Transverse colon (tissue), 4 donors: ENCODE results near the gene RAB36. TPM values are rescaled to one million over a fixed set of nuclear protein-coding genes. Genes with fewer than 3 reads are reported as not detected.
"Not testable (repeated sequence)": the region's sequence is repeated elsewhere in the genome, so short reads cannot be mapped to it uniquely, and the experiment has no call there.

ENCODE experiments used
- DNase-seq: peaks from one replicate; pipeline ENCODE4 v3.0.0-alpha.2; 2019
- H3K27ac ChIP-seq, 4 donors: fragments of 200-600 bp; sonication (generic); 2 replicates each; pipeline ENCODE4 v1.5.1; 2016 to 2018; ENCODE audit warnings: inconsistent platforms in 4 of 4
- H3K27me3 ChIP-seq: fragments of 200-600 bp; sonication (generic); 2 replicates; pipeline ENCODE4 v1.5.1; 2017; ENCODE audit warnings: inconsistent platforms
- H3K36me3 ChIP-seq, 4 donors: fragments of 200-600 bp; sonication (generic); 2 replicates each; pipeline ENCODE4 v1.5.1; 2017 to 2019; ENCODE audit warnings: inconsistent platforms in 4 of 4
- H3K4me1 ChIP-seq, 4 donors: fragments of 200-600 bp; sonication (generic); 2 replicates each; pipeline ENCODE4 v1.5.1; 2017 to 2020; ENCODE audit warnings: inconsistent platforms in 4 of 4
- H3K4me3 ChIP-seq, 4 donors: fragments of 200-600 bp; sonication (generic); 1 replicate in 1 of 4; 2 replicates in 3 of 4; pipeline versions ENCODE4 v1.5.1 to v1.6.1; 2017 to 2019; ENCODE audit warnings: inconsistent platforms in 4 of 4
- H3K9me3 ChIP-seq, 2 donors: fragments of 200-600 bp; sonication (generic); 2 replicates each; pipeline ENCODE4 v1.5.1; 2017 to 2019; ENCODE audit warnings: inconsistent platforms in 2 of 2
- EP300 ChIP-seq: sonication (generic); formaldehyde crosslinking; IDR thresholded peaks from one replicate; pipeline ENCODE4 v1.6.1; 2017; ENCODE audit warnings: antibody characterized with exemption, low read depth
- POLR2A ChIP-seq: fragments of 450-650 bp; IDR thresholded peaks from one replicate; pipeline ENCODE4 v1.6.1; 2016; ENCODE audit warnings: antibody characterized with exemption, mild to moderate bottlenecking, moderate library complexity
- POLR2AphosphoS5 ChIP-seq, 3 donors: sonication (generic); formaldehyde crosslinking; IDR thresholded peaks; one replicate each; pipeline ENCODE4 v1.6.1; 2016; ENCODE audit warnings: antibody characterized with exemption in 3 of 3
- WGBS, 2 donors: methylation state at CpG; one replicate each; pipeline ENCODE4 v1.1.5; 2018; ENCODE audit warnings: low coverage in 1 of 2; 5-methylcytosine and 5-hydroxymethylcytosine counted together
- in situ Hi-C, 4 donors: fragments of 200-750 bp; cut with MboI; loops; one replicate each; pipeline versions ENCODE4 v1.15.0 to v1.15.1; 2017; ENCODE audit warnings: low sequenced_read_pairs in 3 of 4, low pct_ligation_motif_present in 1 of 4, low pct_unique_long_range_greater_than_20kb in 1 of 4
- intact Hi-C: fragments of 100-400 bp; cut with DNase I; formaldehyde crosslinking; loops from one replicate; pipeline ENCODE4 v1.15.1; 2023; ENCODE audit warnings: low total_unique reads
- total RNA-seq, 4 donors: library from RNA; depleted of rRNA; stranded (reverse); fragments of >200 nt; gene quantifications; one replicate each; pipeline ENCODE4 v1.1.0, GENCODE V29; 2016
- TF ChIP-seq, protein P1 (sequence below), 5 experiments: fragments of 200-600 bp in 3 of 5; fragments of 450-650 bp in 2 of 5; sonication (generic) in 3 of 5; IDR thresholded peaks; 1 replicate in 2 of 5; 2 replicates in 3 of 5; pipeline ENCODE4 v1.5.1; 2016 to 2017; ENCODE audit warnings: antibody characterized with exemption in 5 of 5, inconsistent platforms in 3 of 5, mild to moderate bottlenecking in 2 of 5, moderate library complexity in 1 of 5

RAB36 gene
- total RNA-seq, 4 donors from 2014 or later: 0.37 to 1.1 (median 0.82) TPM; not detected in 1

DNA sequence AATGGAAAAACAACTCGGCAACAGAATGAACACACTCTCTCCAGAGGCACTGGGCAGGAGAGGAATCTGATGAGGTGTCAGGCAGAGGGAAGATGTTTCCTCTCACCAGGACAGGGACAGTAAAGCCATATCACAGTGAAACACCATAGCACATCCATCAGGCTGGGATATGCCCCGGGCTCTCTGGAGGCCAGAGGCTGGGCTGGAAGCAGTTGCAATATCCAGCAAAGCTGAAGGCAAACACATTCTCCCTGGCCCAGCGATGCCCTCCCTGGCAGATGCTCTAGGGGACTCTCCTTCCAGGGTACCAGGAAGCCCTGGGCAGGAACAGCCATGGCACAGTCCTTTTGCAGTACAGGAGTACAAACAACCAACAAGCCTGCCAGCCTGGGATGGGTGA, 14.6 kb upstream of the RAB36 start:
- Histone ChIP-seq H3K27me3 (no peaks in the 10 kb centered on the region), H3K4me3 (no peak overlapping the region), H3K36me3 (no peaks in the 10 kb centered on the region), H3K9me3 (no peaks in the 10 kb centered on the region), H3K27ac (no peak overlapping the region), H3K4me1 (peaks cover 0 to 3% (median 0%) of the 10 kb centered on the region in 4 donors)
- WGBS, 2 donors: 50 to 57% methylated on average over 1 to 3 of the region's 3 CpGs
- in situ Hi-C loops (no loop called here), intact Hi-C loops (no loop called here)
- no peak for TF ChIP-seq POLR2AphosphoS5 (IDR thresholded peaks at IDR 0.05)
- no peak for TF ChIP-seq EP300
- TF ChIP-seq, protein P1, sequence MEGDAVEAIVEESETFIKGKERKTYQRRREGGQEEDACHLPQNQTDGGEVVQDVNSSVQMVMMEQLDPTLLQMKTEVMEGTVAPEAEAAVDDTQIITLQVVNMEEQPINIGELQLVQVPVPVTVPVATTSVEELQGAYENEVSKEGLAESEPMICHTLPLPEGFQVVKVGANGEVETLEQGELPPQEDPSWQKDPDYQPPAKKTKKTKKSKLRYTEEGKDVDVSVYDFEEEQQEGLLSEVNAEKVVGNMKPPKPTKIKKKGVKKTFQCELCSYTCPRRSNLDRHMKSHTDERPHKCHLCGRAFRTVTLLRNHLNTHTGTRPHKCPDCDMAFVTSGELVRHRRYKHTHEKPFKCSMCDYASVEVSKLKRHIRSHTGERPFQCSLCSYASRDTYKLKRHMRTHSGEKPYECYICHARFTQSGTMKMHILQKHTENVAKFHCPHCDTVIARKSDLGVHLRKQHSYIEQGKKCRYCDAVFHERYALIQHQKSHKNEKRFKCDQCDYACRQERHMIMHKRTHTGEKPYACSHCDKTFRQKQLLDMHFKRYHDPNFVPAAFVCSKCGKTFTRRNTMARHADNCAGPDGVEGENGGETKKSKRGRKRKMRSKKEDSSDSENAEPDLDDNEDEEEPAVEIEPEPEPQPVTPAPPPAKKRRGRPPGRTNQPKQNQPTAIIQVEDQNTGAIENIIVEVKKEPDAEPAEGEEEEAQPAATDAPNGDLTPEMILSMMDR (IDR thresholded peaks at IDR 0.05): no peak
- TF ChIP-seq POLR2A: no peak
- DNase-seq: no peak

DNA sequence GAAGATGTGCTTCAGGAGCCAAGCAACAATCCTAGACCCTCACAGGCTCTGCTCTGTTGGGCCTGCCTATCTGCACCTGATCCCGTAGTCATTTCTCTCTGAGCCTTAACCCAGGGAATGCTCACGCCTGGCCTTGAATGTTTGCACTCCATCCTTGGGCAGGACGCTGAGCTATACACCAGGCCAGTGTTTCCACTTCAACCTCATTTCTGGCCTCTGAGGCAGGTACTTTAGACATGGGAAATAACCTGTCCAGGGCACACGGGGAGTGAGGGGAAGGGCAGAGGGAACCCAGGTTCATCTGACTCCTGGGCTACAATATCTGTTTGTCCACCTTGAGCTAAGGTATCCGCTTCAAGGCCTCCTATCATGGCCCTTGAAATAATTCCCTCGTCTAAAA, 13.3 kb upstream of the RAB36 start:
- no peaks in the 10 kb centered on the region for H3K27me3 ChIP-seq
- no peaks in the 10 kb centered on the region for H3K36me3 ChIP-seq
- 83% methylated on average over 6 of the region's 6 CpGs; no CpG with 5 or more reads in 1 of the 2 donors for WGBS, 2 donors
- DNase-seq: no peak
- H3K9me3 ChIP-seq: no peaks in the 10 kb centered on the region
- TF ChIP-seq, protein P1 (IDR thresholded peaks at IDR 0.05): no peak
- no peak for TF ChIP-seq EP300
- no peak for TF ChIP-seq POLR2A
- no peak for TF ChIP-seq POLR2AphosphoS5 (IDR thresholded peaks at IDR 0.05)
- in situ Hi-C loops: no loop called here
- H3K27ac ChIP-seq: no peak overlapping the region
- intact Hi-C loops: no loop called here
- peaks cover 0 to 3% (median 0%) of the 10 kb centered on the region in 4 donors for H3K4me1 ChIP-seq
- H3K4me3 ChIP-seq: no peak overlapping the region

DNA sequence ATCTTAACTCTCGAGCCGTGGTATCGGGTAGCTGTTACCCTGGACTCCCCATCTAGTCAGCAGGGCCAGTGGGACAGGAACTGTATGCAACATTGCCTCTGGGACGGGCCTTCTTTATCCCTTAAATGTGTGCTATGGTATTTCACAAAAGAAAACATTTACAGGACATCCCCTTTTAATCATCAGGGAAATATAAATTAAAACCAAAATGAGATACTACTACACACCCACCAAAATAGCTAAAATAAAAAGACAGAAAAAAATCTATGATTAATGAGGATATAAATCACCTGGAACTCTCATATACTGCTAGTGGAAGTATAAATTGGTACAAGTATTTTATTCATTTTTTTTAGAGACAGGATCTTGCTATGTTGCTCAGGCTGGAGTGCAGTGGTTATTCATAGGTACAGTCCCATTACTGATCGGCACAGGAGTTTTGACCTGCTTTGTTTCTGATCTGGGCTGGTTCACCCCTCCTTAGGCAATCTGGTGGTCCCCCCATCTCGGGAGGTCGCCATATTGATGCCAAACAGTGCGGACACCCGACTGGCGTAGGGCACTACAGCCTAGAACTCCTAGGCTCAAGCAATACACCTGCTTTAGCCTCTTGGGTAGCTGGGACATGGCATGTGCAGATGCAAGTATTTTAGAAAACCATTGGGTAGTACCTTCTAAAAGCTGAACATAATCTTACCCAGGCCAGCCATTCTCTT, 12.7 kb upstream of the RAB36 start:
- H3K9me3 ChIP-seq: no peaks in the 10 kb centered on the region
- no peak overlapping the region for H3K27ac ChIP-seq
- intact Hi-C loops (no loop called here), in situ Hi-C loops (no loop called here)
- H3K4me3 ChIP-seq: no peak overlapping the region
- H3K36me3 ChIP-seq: no peaks in the 10 kb centered on the region
- WGBS, 2 donors: 93 to 97% methylated on average over 5 to 9 of the region's 10 CpGs
- H3K27me3 ChIP-seq: no peaks in the 10 kb centered on the region
- peaks cover 0 to 3% (median 0%) of the 10 kb centered on the region in 4 donors for H3K4me1 ChIP-seq
- DNase-seq: no peak
- TF ChIP-seq EP300 (no peak), POLR2AphosphoS5 (IDR thresholded peaks at IDR 0.05) (no peak), POLR2A (no peak)
- TF ChIP-seq, protein P1 (IDR thresholded peaks at IDR 0.05): no peak

DNA sequence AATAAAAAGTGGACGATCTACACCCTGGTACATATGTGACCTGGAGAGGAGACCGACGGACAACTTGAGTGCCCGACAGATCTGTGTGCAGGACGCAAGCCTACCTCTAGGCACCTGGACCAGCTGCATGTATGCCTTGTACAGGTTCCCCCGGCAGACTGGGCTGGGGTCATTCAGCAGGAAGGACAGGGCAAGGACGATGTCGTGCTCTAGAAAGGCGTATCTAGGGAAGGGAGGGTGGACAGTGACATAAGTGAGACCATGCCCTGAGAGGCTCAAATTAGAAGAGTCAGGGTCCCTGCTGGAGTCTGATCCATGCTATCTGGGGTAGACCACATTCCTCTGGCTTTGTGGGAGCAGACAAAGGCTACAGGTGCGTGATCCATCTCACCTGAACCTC, 11.4 kb upstream of the RAB36 start:
- no peak overlapping the region for H3K4me3 ChIP-seq
- H3K9me3 ChIP-seq: no peaks in the 10 kb centered on the region
- no peak for DNase-seq
- no peaks in the 10 kb centered on the region for H3K36me3 ChIP-seq
- in situ Hi-C loops: no loop called here
- no peaks in the 10 kb centered on the region for H3K27me3 ChIP-seq
- TF ChIP-seq EP300: no peak
- TF ChIP-seq POLR2AphosphoS5 (IDR thresholded peaks at IDR 0.05): no peak
- TF ChIP-seq, protein P1 (IDR thresholded peaks at IDR 0.05): no peak
- no peak for TF ChIP-seq POLR2A
- 93% methylated on average over 10 of the region's 10 CpGs; no CpG with 5 or more reads in 1 of the 2 donors for WGBS, 2 donors
- no peak overlapping the region for H3K27ac ChIP-seq
- peaks cover 0 to 10% (median 3%) of the 10 kb centered on the region in 4 donors for H3K4me1 ChIP-seq
- intact Hi-C loops: no loop called here

DNA sequence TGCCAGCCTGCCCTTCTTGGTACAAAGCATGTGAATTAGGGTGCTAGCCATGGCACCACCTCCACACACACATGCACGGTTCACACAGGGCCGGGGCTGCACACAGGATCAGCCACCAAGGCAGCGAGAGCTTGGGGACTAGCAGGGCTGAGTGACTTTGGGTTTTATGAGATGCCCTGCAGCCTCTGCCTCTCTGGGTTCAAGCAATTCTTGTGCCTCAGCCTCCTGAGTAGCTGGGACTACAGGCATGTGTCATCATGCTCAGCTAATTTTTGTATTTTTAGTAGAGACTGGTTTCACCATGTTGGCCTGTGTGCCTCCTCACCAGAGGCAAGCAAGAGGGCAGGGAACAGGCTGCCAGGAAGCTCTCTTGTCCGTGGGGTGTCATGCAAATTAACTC, 8.3 kb upstream of the RAB36 start:
- in situ Hi-C loops, intact Hi-C loops, H3K36me3 ChIP-seq, DNase-seq, H3K9me3 ChIP-seq, H3K4me3 ChIP-seq, H3K27me3 ChIP-seq: not testable (repeated sequence)
- Histone ChIP-seq H3K27ac (peak overlapping the region in 3 of 4 donors; percentile 40 to 62 (median 53)), H3K4me1 (peaks cover 7 to 17% (median 8%) of the 10 kb centered on the region in 4 donors)
- WGBS, 2 donors: 71 to 87% methylated on average over 3 to 4 of the region's 4 CpGs
